ENCODE data around the gene FUBP3.
A peak's percentile ranks its signal among the peaks of the same experiment; 100 is the strongest.
"Not testable (repeated sequence)": the region's sequence is repeated elsewhere in the genome, so short reads cannot be mapped to it uniquely, and the experiment has no call there.

The FUBP3 gene

DNA sequence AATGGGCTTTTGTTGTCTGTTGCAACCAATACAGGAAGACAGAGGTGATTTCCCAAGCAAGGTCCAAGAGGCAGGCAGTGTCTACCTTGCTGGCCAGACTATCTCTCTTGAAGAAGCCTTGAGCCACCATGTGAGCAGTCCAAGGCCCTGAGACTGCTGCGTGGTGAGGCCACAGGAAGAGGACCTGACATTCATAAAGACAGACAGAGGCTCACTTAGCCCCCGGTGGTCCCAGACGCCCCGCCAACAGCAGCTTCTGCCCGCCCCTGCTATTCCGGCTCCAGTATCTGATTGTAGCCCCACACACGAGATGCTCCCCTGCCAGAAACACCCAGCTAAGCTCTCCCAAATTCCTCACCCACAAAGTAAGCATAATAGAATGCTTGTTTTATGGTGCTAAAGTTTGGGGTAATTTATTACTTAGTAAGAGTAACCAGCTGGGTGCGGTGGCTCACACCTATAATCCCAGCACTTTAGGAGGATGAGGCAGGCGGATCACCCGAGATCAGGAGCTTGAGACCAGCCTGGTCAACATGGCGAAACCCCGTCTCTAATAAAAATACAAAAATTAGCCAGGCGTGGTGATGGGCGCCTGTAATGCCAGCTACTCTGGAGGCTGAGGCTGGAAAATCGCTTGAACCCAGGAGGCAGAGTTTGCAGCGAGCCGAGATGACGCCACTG is 22.8 kb upstream of the FUBP3 start:
- DNase-seq (ENCODE audit: low read depth): no peak
- H3K4me3 ChIP-seq (ENCODE audit: low read length): no peak overlapping the region
- TF ChIP-seq, protein P1, sequence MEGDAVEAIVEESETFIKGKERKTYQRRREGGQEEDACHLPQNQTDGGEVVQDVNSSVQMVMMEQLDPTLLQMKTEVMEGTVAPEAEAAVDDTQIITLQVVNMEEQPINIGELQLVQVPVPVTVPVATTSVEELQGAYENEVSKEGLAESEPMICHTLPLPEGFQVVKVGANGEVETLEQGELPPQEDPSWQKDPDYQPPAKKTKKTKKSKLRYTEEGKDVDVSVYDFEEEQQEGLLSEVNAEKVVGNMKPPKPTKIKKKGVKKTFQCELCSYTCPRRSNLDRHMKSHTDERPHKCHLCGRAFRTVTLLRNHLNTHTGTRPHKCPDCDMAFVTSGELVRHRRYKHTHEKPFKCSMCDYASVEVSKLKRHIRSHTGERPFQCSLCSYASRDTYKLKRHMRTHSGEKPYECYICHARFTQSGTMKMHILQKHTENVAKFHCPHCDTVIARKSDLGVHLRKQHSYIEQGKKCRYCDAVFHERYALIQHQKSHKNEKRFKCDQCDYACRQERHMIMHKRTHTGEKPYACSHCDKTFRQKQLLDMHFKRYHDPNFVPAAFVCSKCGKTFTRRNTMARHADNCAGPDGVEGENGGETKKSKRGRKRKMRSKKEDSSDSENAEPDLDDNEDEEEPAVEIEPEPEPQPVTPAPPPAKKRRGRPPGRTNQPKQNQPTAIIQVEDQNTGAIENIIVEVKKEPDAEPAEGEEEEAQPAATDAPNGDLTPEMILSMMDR (conservative IDR thresholded peaks at IDR 0.05; ENCODE audit: low read length): no peak

DNA sequence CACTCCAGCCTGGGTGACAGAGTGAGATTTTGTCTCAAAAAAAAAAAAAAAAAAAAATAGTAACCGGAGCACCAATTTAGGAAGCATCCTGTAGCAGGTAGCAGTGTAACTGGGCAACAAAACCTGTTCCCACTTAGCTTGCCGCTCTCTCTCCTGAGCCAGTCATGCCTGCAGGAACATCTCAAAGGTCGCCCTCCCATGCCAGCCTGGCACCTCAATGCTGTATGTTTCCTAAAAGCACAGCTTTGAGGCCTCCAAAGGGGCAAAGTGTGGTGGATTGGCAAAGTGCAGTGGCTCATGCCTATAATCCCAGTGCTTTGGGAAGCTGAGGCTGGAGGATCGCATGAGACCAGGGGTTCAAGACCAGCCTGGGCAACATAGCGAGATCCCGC is 22.3 kb upstream of the FUBP3 start:
- TF ChIP-seq, protein P1 (conservative IDR thresholded peaks at IDR 0.05; ENCODE audit: low read length): no peak
- no peak overlapping the region for H3K4me3 ChIP-seq (ENCODE audit: low read length)
- no peak for DNase-seq (ENCODE audit: low read depth)

DNA sequence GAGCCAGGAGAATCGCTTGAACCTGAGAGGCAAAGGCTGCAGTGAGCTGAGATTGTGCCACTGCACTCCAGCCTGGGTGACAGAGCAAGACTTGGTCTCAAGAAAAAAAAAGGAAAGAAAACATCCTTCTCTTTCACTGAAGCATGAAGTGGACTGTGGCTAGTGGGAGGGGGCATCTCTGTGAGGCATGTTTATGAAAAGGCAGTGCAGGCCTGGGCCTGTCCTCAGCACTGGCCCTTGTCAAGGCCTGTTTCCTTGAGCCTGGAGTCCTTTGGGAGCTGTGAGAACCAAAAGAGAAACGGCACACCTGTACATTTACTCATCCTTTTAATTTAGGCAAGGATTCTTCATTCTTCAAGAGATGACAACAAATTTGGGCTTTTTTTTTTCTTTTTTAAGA is 18.3 kb upstream of the FUBP3 start:
- H3K4me3 ChIP-seq (ENCODE audit: low read length): no peak overlapping the region
- DNase-seq (ENCODE audit: low read depth): no peak
- TF ChIP-seq, protein P1 (conservative IDR thresholded peaks at IDR 0.05; ENCODE audit: low read length): no peak

DNA sequence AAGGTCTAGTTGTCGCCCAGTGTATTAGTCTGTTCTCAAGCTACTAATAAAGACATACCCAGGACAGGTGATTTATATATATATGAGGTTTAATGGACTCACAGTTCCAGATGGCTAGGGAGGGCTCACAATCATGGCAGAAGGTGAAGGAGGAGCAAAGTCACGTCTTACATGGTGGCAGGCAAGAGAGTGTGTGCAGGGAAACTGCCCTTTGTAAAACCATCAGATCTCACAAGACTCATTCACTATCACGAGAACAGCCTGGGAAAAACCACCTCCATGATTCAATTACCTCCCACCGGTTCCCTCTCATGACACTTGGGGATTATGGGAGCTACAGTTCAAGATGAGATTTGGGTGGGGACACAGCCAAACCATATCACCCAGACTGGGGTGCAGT is 16.9 kb upstream of the FUBP3 start:
- H3K4me3 ChIP-seq (ENCODE audit: low read length); DNase-seq (ENCODE audit: low read depth): not testable (repeated sequence)

DNA sequence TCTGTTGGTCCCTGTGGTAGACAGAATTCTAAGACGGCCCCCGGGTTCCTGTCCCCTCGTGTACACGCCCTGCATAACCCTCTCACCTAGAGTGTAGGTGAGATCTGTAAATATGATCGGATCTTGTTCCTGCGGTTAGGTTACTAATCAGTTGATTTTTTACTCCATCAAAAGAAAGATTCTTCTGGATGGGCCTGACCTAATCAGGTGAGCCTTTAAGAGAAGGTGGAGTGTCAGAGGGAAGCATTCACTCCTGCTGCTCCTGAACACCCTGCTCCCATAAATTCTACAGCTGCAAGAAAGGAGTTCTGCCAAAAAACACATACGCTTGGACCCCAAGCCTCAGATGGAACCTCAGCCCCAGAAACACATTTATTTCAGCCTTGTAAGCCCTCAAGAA is 15.6 kb upstream of the FUBP3 start:
- TF ChIP-seq, protein P1 (conservative IDR thresholded peaks at IDR 0.05; ENCODE audit: low read length): no peak
- no peak for DNase-seq (ENCODE audit: low read depth)
- no peak overlapping the region for H3K4me3 ChIP-seq (ENCODE audit: low read length)

DNA sequence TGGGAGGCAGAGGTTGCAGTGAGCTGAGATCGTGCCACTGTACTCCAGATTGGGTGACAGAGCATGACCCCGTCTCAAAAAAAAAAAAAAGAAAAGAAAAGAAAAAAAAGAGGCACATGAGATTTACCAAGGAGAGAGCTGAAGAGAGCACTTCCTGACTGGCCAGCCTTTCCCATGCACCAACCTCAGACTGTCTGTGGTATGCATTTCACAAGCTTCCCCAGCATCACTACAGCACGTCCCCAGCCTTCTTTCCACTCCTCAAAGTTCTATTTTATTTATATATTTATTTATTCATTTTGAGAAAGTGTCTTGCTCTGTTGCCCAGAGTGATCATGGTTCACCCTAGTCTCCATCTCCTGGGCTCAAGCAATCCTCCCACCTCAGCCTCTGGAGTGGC is 13.6 kb upstream of the FUBP3 start:
- no peak overlapping the region for H3K4me3 ChIP-seq (ENCODE audit: low read length)
- peak; percentile 39 for DNase-seq (ENCODE audit: low read depth)
- TF ChIP-seq, protein P1 (conservative IDR thresholded peaks at IDR 0.05; ENCODE audit: low read length): no peak

DNA sequence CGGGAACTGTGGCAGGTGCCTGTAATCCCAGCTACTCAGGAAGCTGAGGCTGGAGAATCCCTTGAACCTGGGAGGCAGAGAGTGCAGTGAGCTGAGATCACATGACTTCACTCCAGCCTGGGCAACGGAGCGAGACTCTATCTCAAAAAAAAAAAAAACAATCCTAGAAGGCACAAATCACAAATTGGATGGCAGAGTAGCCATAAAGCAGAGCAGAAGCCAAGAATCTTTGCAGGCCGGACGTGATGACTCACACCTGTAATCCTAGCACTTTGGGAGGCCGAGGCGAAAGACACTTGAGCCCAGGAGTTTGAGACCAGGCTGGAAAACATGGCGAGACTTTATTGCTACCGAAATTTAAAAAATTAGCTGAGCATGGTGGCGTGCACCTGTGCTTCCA is 9.2 kb upstream of the FUBP3 start:
- TF ChIP-seq, protein P1 (conservative IDR thresholded peaks at IDR 0.05; ENCODE audit: low read length): no peak
- no peak overlapping the region for H3K4me3 ChIP-seq (ENCODE audit: low read length)
- DNase-seq (ENCODE audit: low read depth): peak; percentile 16

DNA sequence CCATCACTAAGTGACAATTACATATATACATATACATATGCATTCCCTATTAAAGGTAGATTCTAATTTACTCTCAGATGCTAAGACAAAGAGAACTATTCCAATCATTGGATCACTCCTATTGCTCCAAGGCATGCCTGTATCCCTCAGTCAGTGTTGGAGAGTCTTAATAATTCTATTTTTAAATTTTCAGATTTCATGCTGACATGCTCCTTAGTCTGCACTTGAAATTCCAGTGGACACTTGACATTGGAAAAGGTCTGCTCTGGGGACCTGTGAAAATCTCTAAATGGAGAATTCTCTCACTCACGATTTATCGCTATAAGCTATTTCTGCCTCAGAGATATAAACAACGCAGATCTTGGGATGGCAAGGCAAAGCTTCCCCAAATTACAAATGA is 3.9 kb upstream of the FUBP3 start:
- no peak for DNase-seq (ENCODE audit: low read depth)
- no peak overlapping the region for H3K4me3 ChIP-seq (ENCODE audit: low read length)
- TF ChIP-seq, protein P1 (conservative IDR thresholded peaks at IDR 0.05; ENCODE audit: low read length): no peak

Measured in AG10803 (cell line).